Astrocyte (in vitro differentiated cells and primary cell): ENCODE measurements around the gene RTEL1.

Source experiments
- CTCF ChIP-seq: IDR thresholded peaks from 2 replicates; pipeline ENCODE4 v1.5.1; 2011; ENCODE audit warnings: low read depth, mild to moderate bottlenecking, inconsistent platforms, low read length, moderate library complexity; ENCODE audit not compliant: insufficient read depth
- EZH2 ChIP-seq: IDR thresholded peaks from 2 replicates; pipeline ENCODE4 v1.6.1; 2012; ENCODE audit warnings: mild to moderate bottlenecking, low read length, inconsistent platforms; ENCODE audit not compliant: insufficient read depth

DNA sequence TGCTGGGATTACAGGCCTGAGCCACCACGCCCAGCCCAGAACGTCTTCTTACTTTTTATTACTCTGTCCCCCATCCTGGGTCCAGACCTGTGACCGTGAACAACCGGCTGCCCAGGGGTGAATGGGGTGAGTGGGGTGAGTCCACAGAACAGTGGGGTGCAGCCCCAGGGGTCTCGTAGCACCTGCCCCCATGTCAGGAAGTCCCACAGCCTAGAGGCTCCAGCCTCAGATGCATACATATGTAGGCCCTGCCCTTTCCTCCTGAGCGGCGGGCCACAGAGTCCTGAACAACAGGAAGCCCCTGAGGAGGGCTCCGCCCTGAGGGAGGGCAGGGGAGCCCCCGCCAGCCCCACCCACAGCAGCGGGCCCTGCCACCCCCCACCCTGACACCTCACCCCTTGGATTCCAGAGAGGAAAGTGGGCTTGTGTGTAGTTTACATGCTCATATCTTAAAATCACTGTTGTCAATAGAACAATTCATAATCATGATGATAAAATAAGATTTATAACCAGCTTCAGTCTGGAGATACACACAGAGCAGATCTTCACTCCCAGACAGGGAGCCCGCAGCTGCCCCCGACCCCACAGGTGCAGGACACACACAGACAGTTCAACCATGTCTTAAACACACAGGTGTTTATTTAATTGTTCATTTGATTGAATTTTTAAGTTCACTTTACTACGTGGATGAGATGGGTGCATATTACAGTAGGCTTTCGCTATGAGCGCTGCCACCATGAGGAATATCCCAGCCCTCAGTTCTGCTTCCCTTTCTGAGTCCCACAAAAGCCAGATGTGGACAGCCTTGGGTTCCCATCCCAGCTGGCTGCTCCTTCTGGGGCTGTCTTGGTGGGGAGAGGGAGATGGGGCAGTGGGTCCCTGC is 18.8 kb upstream of the RTEL1 start:
- TF ChIP-seq CTCF (no peak), EZH2 (no peak)
